GM21423 (cell line): ENCODE results near the gene CHST4.
"Not testable (repeated sequence)": the region's sequence is repeated elsewhere in the genome, so short reads cannot be mapped to it uniquely, and the experiment has no call there.

Experiments used
- ATAC-seq: cut with Tn5 transposase; IDR thresholded peaks from one replicate; pipeline ENCODE4 v1.9.1; 2021; ENCODE audit warnings: mild to moderate bottlenecking, moderate library complexity; ENCODE audit not compliant: unreplicated experiment

Gene CHST4

GRCh38 chr16:71526111-71526631 is at the start of gene CHST4:
Gene CHST4, plus strand, starts transcription at chr16:71526426. Its CDS starts 10,252 bp downstream, at chr16:71536678.
- ATAC-seq, result no peak

- no peak for ATAC-seq
Measured at GRCh38 chr16:71476457-71477124, 49.6 kb upstream of the CHST4 start.

GRCh38 chr16:71479420-71479819 is 46.8 kb upstream of the CHST4 start:
- ATAC-seq, result no peak

- no peak for ATAC-seq
Measured at GRCh38 chr16:71480956-71481355, 45.3 kb upstream of the CHST4 start.

GRCh38 chr16:71482569-71482968 is 43.7 kb upstream of the CHST4 start:
- no peak for ATAC-seq

GRCh38 chr16:71484006-71484893 is 42.0 kb upstream of the CHST4 start:
- ATAC-seq, result peak; percentile 83

GRCh38 chr16:71489122-71489521 is 37.1 kb upstream of the CHST4 start, which contains the start of gene ZNF19:
Gene ZNF19, minus strand, starts transcription at chr16:71489324. Its CDS starts 7,210 bp downstream, at chr16:71482114.
- ATAC-seq, result no peak

- no peak for ATAC-seq
Measured at GRCh38 chr16:71490361-71490760, 35.9 kb upstream of the CHST4 start.

GRCh38 chr16:71491054-71491453 is 35.2 kb upstream of the CHST4 start:
- no peak for ATAC-seq

GRCh38 chr16:71492786-71493185 is 33.4 kb upstream of the CHST4 start:
- no peak for ATAC-seq

- no peak for ATAC-seq
Measured at GRCh38 chr16:71493213-71493612, 33.0 kb upstream of the CHST4 start.

GRCh38 chr16:71498031-71498430 is 28.2 kb upstream of the CHST4 start:
- ATAC-seq, result no peak

GRCh38 chr16:71499775-71500364 is 26.4 kb upstream of the CHST4 start:
- no peak for ATAC-seq

GRCh38 chr16:71500964-71501363 is 25.3 kb upstream of the CHST4 start:
- no peak for ATAC-seq

GRCh38 chr16:71501547-71501946 is 24.7 kb upstream of the CHST4 start:
- ATAC-seq, result no peak

- not testable (repeated sequence) for ATAC-seq
Measured at GRCh38 chr16:71504051-71504450, 22.2 kb upstream of the CHST4 start.

- no peak for ATAC-seq
Measured at GRCh38 chr16:71504901-71505300, 21.3 kb upstream of the CHST4 start.

- no peak for ATAC-seq
Measured at GRCh38 chr16:71507061-71507460, 19.2 kb upstream of the CHST4 start.

GRCh38 chr16:71513302-71513701 is 12.9 kb upstream of the CHST4 start:
- no peak for ATAC-seq

GRCh38 chr16:71514476-71514875 is 11.8 kb upstream of the CHST4 start:
- ATAC-seq, result no peak

- no peak for ATAC-seq
Measured at GRCh38 chr16:71515026-71515425, 11.2 kb upstream of the CHST4 start.
